Measurements from ENCODE around the gene SMIM38.

The SMIM38 gene

GRCh38 chr11:69186316-69187260 lies 30.9 kb downstream of the SMIM38 start:
- no peak for DNase-seq (ENCODE audit: low read depth)

DNA sequence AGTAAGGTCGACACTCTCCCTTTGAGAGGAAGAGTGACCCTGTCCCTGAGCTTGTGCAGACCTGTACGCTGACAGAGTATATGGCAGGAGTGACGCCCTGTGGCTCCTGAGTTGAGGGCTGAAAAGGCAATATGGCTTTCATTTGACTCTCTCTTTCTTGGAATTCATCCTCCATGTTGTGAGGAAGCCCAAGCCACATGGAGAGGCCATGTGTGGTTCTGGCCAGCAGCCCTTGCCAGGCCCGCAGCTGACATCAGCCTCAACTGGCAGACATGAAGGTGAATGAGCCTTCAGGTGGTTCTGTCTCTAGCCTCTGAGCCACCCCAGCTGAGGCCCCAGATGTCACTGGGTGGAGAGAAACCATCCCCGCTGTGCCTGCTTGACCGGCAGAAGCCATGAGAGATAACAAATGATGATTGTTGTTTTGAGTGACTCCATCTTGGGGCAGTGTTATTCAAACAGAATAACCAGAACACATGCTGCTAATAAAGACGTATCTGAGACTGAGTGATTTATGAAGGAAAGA lies 31.9 kb downstream of the SMIM38 start:
- DNase-seq (ENCODE audit: low read depth): no peak

DNA sequence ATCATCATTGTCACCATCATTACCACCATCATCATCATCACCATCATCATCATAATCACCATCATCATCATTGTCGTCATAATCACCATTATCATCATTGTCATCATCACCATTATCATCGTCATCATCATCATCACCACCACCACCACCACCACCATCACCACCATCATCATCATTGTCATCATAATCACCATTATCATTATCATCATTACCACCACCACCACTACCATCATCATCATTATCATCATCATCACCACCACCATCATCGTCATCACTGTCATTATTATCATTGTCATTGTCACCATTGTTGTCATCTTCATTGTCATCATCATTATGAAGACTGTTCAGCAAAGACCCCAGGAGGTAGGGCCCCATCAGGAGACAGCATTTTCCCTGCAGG lies 33.3 kb downstream of the SMIM38 start:
- no peak for DNase-seq (ENCODE audit: low read depth)

DNA sequence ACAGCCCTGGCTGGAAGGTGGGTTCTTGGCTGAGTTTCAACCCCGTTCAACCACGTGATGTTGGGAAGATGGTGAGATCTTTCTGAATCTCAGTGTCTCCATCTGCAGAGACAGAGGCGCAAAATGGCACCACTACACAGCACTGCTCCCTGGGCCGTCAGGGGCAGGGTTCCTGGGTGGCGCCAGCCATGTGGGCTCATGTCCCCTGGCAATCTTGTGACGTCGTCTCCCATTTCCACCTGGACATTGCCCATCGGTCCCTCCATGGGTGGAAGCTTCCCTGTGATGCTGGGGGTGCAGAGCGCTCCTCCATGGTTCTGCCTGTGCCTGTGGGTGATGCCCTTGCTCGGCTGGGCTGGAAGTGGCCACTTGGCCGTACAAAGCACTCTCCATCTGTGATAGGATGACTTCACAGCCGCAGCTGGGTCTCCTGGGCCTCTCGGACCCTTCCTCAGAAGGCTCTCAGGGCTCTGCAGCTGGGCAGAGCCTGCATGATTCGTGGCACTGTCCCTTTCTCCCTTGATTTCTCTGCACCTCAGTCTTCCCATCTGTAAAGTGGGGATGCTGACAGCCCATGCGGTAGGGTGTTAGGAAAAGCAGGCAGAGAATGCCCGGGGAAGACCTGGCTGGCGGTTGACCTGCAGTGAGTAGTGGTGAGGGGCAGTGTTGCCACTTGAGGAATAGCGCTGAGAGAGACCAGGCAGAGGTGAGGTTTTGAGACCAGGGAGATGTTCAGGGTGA lies 35.2 kb downstream of the SMIM38 start:
- DNase-seq (ENCODE audit: low read depth): no peak

- no peak for DNase-seq (ENCODE audit: low read depth)
Observed at GRCh38 chr11:69192301-69192721, 36.6 kb downstream of the SMIM38 start.

- no peak for DNase-seq (ENCODE audit: low read depth)
Observed at GRCh38 chr11:69193151-69193550, 37.4 kb downstream of the SMIM38 start.

DNA sequence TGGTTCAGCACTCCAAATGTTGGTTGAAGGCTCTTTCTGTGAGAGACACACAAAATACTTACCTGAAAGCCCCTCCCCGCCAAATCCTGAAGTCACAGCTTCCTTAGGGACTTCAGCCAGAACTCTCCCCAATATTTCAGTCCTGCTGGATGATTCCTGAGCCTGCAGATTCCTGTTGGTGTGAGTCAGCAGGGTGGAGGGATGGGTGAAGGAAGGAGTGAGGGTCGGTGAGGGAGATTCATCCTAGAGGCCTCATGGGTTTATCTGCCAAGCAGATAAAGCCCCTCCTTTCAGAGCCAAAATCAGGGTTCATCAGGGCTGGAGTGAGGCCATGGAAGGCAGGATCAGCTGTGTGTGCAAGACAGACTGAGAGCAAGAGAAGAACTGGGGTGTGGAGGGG lies 37.9 kb downstream of the SMIM38 start:
- no peak for DNase-seq (ENCODE audit: low read depth)

GRCh38 chr11:69194396-69194795 lies 38.7 kb downstream of the SMIM38 start:
- DNase-seq (ENCODE audit: low read depth): no peak

DNA sequence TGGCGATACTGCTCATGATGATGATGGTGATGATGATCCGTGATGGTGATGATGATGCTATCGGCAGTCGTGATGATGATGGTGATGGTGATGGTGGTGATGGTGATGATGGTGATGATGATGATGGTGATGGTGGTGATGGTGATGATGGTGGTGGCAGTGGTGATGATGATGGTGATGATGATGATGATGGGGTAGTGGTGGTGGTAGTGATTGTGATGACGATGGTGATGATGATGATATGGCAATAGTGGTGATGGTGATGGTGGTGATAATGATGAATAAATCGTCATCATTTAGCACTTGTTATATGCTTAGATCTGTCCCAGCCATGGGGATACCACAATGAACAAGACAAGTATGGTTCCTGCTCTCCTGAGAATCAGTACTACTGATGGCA lies 39.2 kb downstream of the SMIM38 start:
- no peak for DNase-seq (ENCODE audit: low read depth)

GRCh38 chr11:69195824-69196782 lies 40.4 kb downstream of the SMIM38 start:
- DNase-seq (ENCODE audit: low read depth): no peak

GRCh38 chr11:69196783-69197169 lies 41.0 kb downstream of the SMIM38 start:
- DNase-seq (ENCODE audit: low read depth): no peak

DNA sequence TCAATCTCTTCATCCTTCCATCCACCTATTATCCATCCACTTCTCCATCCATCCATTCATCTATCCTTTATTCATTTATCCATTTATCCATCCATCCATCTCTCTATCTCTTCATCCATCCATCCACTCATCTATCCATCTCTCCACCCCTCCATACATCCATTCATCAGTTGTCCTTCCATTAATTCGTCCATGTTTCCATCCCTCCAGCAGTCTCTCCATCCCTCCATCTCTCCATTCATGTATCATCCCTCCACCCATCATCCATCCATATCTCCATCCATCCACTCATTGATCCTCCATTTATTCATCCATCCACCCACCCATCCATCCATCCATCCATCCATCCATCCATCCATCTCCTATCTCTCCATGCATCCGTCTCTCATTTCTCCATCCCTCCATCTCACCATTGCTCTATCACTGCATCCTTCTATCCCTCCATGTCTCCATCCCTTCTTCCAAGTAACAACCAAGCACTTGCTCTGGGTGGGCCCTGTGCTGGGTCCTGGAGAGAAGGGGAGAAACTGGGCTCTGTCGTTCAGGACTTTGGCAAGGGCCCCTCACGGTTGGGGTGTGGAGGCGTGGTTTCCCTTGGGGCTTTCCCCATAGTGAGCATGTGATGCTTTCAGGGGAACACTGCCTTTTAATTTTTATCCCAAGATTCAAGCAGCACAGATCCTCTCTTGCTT lies 43.3 kb downstream of the SMIM38 start:
- DNase-seq (ENCODE audit: low read depth): no peak

GRCh38 chr11:69199583-69200315 lies 44.0 kb downstream of the SMIM38 start:
- no peak for DNase-seq (ENCODE audit: low read depth)

- no peak for DNase-seq (ENCODE audit: low read depth)
Observed at GRCh38 chr11:69200331-69201065, 44.8 kb downstream of the SMIM38 start.

GRCh38 chr11:69201066-69201365 lies 45.3 kb downstream of the SMIM38 start:
- no peak for DNase-seq (ENCODE audit: low read depth)

DNA sequence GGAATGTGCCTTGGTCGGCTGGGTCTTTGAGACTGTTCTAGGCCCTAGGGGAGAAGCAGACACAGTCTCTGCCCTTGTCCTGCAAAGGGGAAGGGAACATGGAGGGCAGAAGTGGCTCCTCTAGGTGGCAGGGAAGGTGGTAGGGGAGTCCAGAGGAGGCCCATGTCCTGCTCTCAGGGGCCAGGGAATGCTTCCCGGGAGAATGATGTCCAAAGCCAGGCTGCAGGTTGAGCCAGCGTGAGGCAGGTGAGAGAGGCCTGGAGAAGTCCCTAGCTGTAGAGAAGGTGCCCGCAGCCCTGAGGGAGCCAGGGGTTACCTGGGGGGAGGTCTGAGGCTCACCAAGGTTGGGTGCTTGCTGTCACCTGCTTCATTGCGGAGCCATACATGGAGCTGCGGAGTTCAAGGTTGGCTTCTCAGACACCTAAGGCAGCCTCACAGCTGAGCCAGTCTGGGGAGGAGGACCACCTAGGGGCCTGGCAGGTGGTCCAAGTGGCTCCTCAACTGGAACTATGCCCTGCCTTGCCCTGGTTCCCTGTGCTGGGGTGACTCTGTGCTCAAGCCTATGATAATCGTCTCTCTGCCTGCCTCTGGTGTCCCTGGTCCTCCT lies 46.1 kb downstream of the SMIM38 start:
- DNase-seq (ENCODE audit: low read depth): no peak

DNA sequence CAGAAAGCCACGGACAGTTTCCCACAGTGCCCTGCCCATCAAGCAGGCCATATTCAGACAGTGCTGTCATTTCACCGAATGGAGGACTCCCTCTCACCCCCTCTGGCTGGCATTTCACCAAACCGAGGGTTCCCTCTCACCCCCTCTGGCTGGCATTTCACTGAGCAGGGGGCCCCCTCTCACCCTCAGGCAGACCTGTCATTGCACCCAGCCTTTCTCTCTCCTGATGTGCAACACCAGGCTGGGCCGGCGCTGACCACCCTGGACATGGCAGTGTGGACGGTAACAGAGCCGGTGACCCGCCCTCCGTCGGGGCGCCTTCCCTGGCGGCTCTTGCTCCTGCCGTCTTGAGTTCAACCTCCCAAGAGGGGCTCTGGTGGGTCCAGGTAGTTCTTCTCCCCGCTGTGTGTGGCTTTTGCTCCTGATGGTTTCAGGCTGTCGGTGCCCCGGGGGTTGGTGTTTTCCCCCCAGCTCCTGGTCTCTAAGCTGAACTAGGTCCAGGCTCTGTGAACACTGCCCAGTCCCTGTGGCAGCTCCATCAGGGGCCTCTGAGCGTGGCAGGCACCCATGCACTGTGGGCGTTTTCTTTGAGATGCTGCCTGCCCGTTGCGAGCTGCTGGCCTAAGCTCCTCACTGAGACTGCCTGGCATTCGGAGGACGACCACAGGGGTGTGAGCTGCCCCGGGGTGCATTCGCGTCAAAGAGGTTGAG lies 46.9 kb downstream of the SMIM38 start:
- no peak for DNase-seq (ENCODE audit: low read depth)

GRCh38 chr11:69203381-69203780 lies 47.6 kb downstream of the SMIM38 start:
- DNase-seq (ENCODE audit: low read depth): no peak

- no peak for DNase-seq (ENCODE audit: low read depth)
Observed at GRCh38 chr11:69203901-69204245, 48.1 kb downstream of the SMIM38 start.

Data from GM04504 (cell line).